Measurements from ENCODE around the gene TF.
A peak's percentile ranks its signal among the peaks of the same experiment; 100 is the strongest.
"Not testable (repeated sequence)": the region's sequence is repeated elsewhere in the genome, so short reads cannot be mapped to it uniquely, and the experiment has no call there.

TF gene

GRCh38 chr3:133769536-133769935 lies 23.3 kb downstream of the TF start:
- DNase-seq, result no peak

GRCh38 chr3:133773732-133774131 lies 27.5 kb downstream of the TF start:
- DNase-seq, result no peak

- DNase-seq, result no peak
Measured at GRCh38 chr3:133775309-133775708, 29.1 kb downstream of the TF start.

- DNase-seq, result no peak
Measured at GRCh38 chr3:133775835-133776234, 29.6 kb downstream of the TF start.

- DNase-seq, result no peak
Measured at GRCh38 chr3:133776794-133777438, 30.7 kb downstream of the TF start.

- DNase-seq, result no peak
Measured at GRCh38 chr3:133777807-133778568, 31.8 kb downstream of the TF start.

- DNase-seq, result no peak
Measured at GRCh38 chr3:133779626-133780203, 33.5 kb downstream of the TF start.

GRCh38 chr3:133780756-133781155 lies 34.6 kb downstream of the TF start:
- DNase-seq, result not testable (repeated sequence)

GRCh38 chr3:133781570-133781969 lies 35.4 kb downstream of the TF start:
- DNase-seq, result no peak

- DNase-seq, result no peak
Measured at GRCh38 chr3:133782454-133782853, 36.3 kb downstream of the TF start.

GRCh38 chr3:133783762-133784161 lies 37.6 kb downstream of the TF start:
- no peak for DNase-seq

- no peak for DNase-seq
Measured at GRCh38 chr3:133788024-133788423, 41.8 kb downstream of the TF start.

- DNase-seq, result peak in 1 of 2 experiments; percentile 14
Measured at GRCh38 chr3:133792171-133792763, 46.1 kb downstream of the TF start.

- no peak for DNase-seq
Measured at GRCh38 chr3:133797396-133798105, 51.4 kb downstream of the TF start.

GRCh38 chr3:133799794-133800585 lies 53.8 kb downstream of the TF start:
- DNase-seq, result no peak

GRCh38 chr3:133803469-133803868 lies 57.3 kb downstream of the TF start:
- DNase-seq, result no peak

GRCh38 chr3:133804896-133805295 lies 58.7 kb downstream of the TF start:
- no peak for DNase-seq

GRCh38 chr3:133805384-133805701 lies 59.1 kb downstream of the TF start:
- no peak for DNase-seq

- DNase-seq, result peak; percentile 86 to 93
Measured at GRCh38 chr3:133805702-133806475, 59.7 kb downstream of the TF start, which contains the start of gene SRPRB. SRPRB (plus strand) TSS chr3:133805815; CDS start chr3:133805849, 34 bp downstream.

GRCh38 chr3:133812872-133813271 lies 66.7 kb downstream of the TF start:
- no peak for DNase-seq

GRCh38 chr3:133815386-133815785 lies 69.2 kb downstream of the TF start:
- DNase-seq, result no peak

GRCh38 chr3:133820129-133820528 lies 73.9 kb downstream of the TF start:
- DNase-seq, result no peak

All from SW 1271 (cell line).